Karpas-422 (cell line): ENCODE data around the gene DDX54. TPM values are rescaled to one million over a fixed set of nuclear protein-coding genes. Genes with fewer than 3 reads are reported as not detected.

ENCODE experiments used
- DNase-seq: peaks from one replicate; pipeline ENCODE4 v3.0.0-alpha.2; 2015
- H2AFZ ChIP-seq: fragments of 200-600 bp; sonication (generic); 2 replicates; pipeline ENCODE4 v1.6.1; 2014; ENCODE audit warnings: antibody characterized with exemption, low read length, mixed read lengths
- H3K27ac ChIP-seq: fragments of 200-600 bp; sonication (generic); 2 replicates; pipeline ENCODE4 v1.5.1; 2014; ENCODE audit warnings: mild to moderate bottlenecking, low read length, moderate library complexity
- H3K27me3 ChIP-seq: fragments of 200-600 bp; sonication (generic); 2 replicates; pipeline ENCODE4 v1.6.1; 2014; ENCODE audit warnings: low read length, mixed read lengths
- H3K36me3 ChIP-seq: fragments of 200-600 bp; sonication (generic); 2 replicates; pipeline ENCODE4 v1.6.1; 2014; ENCODE audit warnings: low read length, mixed read lengths; ENCODE audit not compliant: insufficient read depth
- H3K4me1 ChIP-seq: fragments of 200-600 bp; sonication (generic); 2 replicates; pipeline ENCODE4 v1.6.1; 2014; ENCODE audit warnings: mild to moderate bottlenecking, low read length, mixed read lengths
- H3K4me2 ChIP-seq: fragments of 200-600 bp; sonication (generic); 2 replicates; pipeline ENCODE4 v1.6.1; 2014; ENCODE audit warnings: low read length, low read depth, mild to moderate bottlenecking; ENCODE audit not compliant: poor library complexity, severe bottlenecking
- H3K4me3 ChIP-seq: fragments of 200-600 bp; sonication (generic); 2 replicates; pipeline ENCODE4 v1.5.1; 2014; ENCODE audit warnings: mild to moderate bottlenecking, antibody characterized with exemption, low read length, mixed read lengths
- H3K79me2 ChIP-seq: fragments of 200-600 bp; sonication (generic); 2 replicates; pipeline ENCODE4 v1.6.1; 2014; ENCODE audit warnings: mild to moderate bottlenecking, low read length, mixed read lengths
- H3K9ac ChIP-seq: fragments of 200-600 bp; sonication (generic); 2 replicates; pipeline ENCODE4 v1.6.0; 2014; ENCODE audit warnings: low read length
- H3K9me2 ChIP-seq: fragments of 200-600 bp; sonication (generic), shearing (Covaris generic); replicated peaks from 2 replicates; pipeline ENCODE4 v1.6.0; 2014; ENCODE audit warnings: mild to moderate bottlenecking, low read length, moderate library complexity; ENCODE audit not compliant: insufficient read depth
- H3K9me3 ChIP-seq: fragments of 300-700, 200-600 bp; sonication (generic); 2 replicates; pipeline ENCODE4 v1.6.1; 2014; ENCODE audit warnings: low read length, mixed read lengths
- H4K20me1 ChIP-seq: fragments of 200-600 bp; sonication (generic); 2 replicates; pipeline ENCODE4 v1.6.1; 2014; ENCODE audit warnings: mild to moderate bottlenecking, antibody characterized with exemption, low read length, low read depth; ENCODE audit not compliant: insufficient read depth
- total RNA-seq: library from RNA; depleted of rRNA; stranded (reverse); fragments of >200 nt; shearing (Covaris generic); gene quantifications from 2 replicates; pipeline ENCODE4 v1.2.3, GENCODE V29; 2014; ENCODE audit warnings: low replicate concordance

The DDX54 gene
- total RNA-seq, 1 experiment from 2014 or later: 28.2 TPM

- no peaks in the 10 kb centered on the region for H3K27me3 ChIP-seq
- no peak overlapping the region for H3K4me3 ChIP-seq
- no peaks in the 10 kb centered on the region for H3K79me2 ChIP-seq
- H2AFZ ChIP-seq: no peak overlapping the region
- H3K27ac ChIP-seq: no peak overlapping the region
- no peak for DNase-seq
- H3K9ac ChIP-seq: no peak overlapping the region
- peaks cover 32% of the 10 kb centered on the region for H3K4me1 ChIP-seq
- no peaks in the 10 kb centered on the region for H4K20me1 ChIP-seq
- no peak overlapping the region for H3K4me2 ChIP-seq
- H3K36me3 ChIP-seq: no peaks in the 10 kb centered on the region
- no peaks in the 10 kb centered on the region for H3K9me3 ChIP-seq
- no peaks in the 10 kb centered on the region for H3K9me2 ChIP-seq
Observed at GRCh38 chr12:113116875-113117274, 68.4 kb downstream of the DDX54 start.

- no peak overlapping the region for H2AFZ ChIP-seq
- no peaks in the 10 kb centered on the region for H3K36me3 ChIP-seq
- 0 out of 2 replicates have a peak, but pooled peaks cover 3% of the 10 kb centered on the region for H4K20me1 ChIP-seq
- no peak for DNase-seq
- H3K9me2 ChIP-seq: no peaks in the 10 kb centered on the region
- H3K79me2 ChIP-seq: no peaks in the 10 kb centered on the region
- no peak overlapping the region for H3K4me3 ChIP-seq
- no peaks in the 10 kb centered on the region for H3K9me3 ChIP-seq
- no peak overlapping the region for H3K4me2 ChIP-seq
- peaks cover 19% of the 10 kb centered on the region for H3K4me1 ChIP-seq
- no peak overlapping the region for H3K27ac ChIP-seq
- H3K9ac ChIP-seq: no peak overlapping the region
- H3K27me3 ChIP-seq: no peaks in the 10 kb centered on the region
Observed at GRCh38 chr12:113115455-113116126, 69.7 kb downstream of the DDX54 start.

GRCh38 chr12:113114447-113115178 is 70.7 kb downstream of the DDX54 start:
- Histone ChIP-seq H3K9ac (no peak overlapping the region), H4K20me1 (0 out of 2 replicates have a peak, but pooled peaks cover 3% of the 10 kb centered on the region), H3K4me2 (no peak overlapping the region), H3K4me1 (peaks cover 9% of the 10 kb centered on the region), H3K4me3 (no peak overlapping the region), H2AFZ (no peak overlapping the region), H3K27me3 (no peaks in the 10 kb centered on the region), H3K9me3 (no peaks in the 10 kb centered on the region), H3K9me2 (no peaks in the 10 kb centered on the region), H3K79me2 (no peaks in the 10 kb centered on the region), H3K27ac (no peak overlapping the region), H3K36me3 (no peaks in the 10 kb centered on the region)
- DNase-seq: no peak

- DNase-seq: no peak
- Histone ChIP-seq H3K9me3 (no peaks in the 10 kb centered on the region), H3K27me3 (no peaks in the 10 kb centered on the region), H3K27ac (no peak overlapping the region), H4K20me1 (0 out of 2 replicates have a peak, but pooled peaks cover 3% of the 10 kb centered on the region), H3K36me3 (no peaks in the 10 kb centered on the region), H3K9me2 (no peaks in the 10 kb centered on the region), H3K4me3 (no peak overlapping the region), H3K9ac (no peak overlapping the region), H2AFZ (no peak overlapping the region), H3K4me2 (no peak overlapping the region), H3K4me1 (peaks cover 9% of the 10 kb centered on the region), H3K79me2 (no peaks in the 10 kb centered on the region)
Observed at GRCh38 chr12:113113397-113113796, 71.9 kb downstream of the DDX54 start.

- Histone ChIP-seq H3K9me2 (no peaks in the 10 kb centered on the region), H3K27ac (no peak overlapping the region), H3K4me3 (no peak overlapping the region), H3K79me2 (no peaks in the 10 kb centered on the region), H3K36me3 (no peaks in the 10 kb centered on the region), H3K27me3 (no peaks in the 10 kb centered on the region), H3K9me3 (no peaks in the 10 kb centered on the region), H2AFZ (no peak overlapping the region), H4K20me1 (0 out of 2 replicates have a peak, but pooled peaks cover 3% of the 10 kb centered on the region), H3K9ac (no peak overlapping the region), H3K4me2 (no peak overlapping the region), H3K4me1 (peaks cover 3% of the 10 kb centered on the region)
- DNase-seq: no peak
Observed at GRCh38 chr12:113112043-113112899, 73.0 kb downstream of the DDX54 start.

- no peaks in the 10 kb centered on the region for H3K27me3 ChIP-seq
- no peaks in the 10 kb centered on the region for H3K9me3 ChIP-seq
- 0 out of 2 replicates have a peak, but pooled peaks cover 3% of the 10 kb centered on the region for H4K20me1 ChIP-seq
Observed at GRCh38 chr12:113111247-113111646, 74.0 kb downstream of the DDX54 start.

GRCh38 chr12:113109872-113110599 is 75.2 kb downstream of the DDX54 start:
- H3K4me2 ChIP-seq: no peak overlapping the region
- no peaks in the 10 kb centered on the region for H3K4me1 ChIP-seq
- H4K20me1 ChIP-seq: 0 out of 2 replicates have a peak, but pooled peaks cover 3% of the 10 kb centered on the region
- H3K9ac ChIP-seq: no peak overlapping the region
- no peak for DNase-seq
- H3K27ac ChIP-seq: no peak overlapping the region
- H3K27me3 ChIP-seq: no peaks in the 10 kb centered on the region
- H3K79me2 ChIP-seq: no peaks in the 10 kb centered on the region
- H3K9me2 ChIP-seq: no peaks in the 10 kb centered on the region
- H3K36me3 ChIP-seq: no peaks in the 10 kb centered on the region
- H3K4me3 ChIP-seq: no peak overlapping the region
- H2AFZ ChIP-seq: no peak overlapping the region
- H3K9me3 ChIP-seq: no peaks in the 10 kb centered on the region

More at GRCh38 chr12:113111247-113111646, 74.0 kb downstream of the DDX54 start:
- Histone ChIP-seq H3K9ac (no peak overlapping the region), H3K4me2 (no peak overlapping the region), H3K27ac (no peak overlapping the region), H3K79me2 (no peaks in the 10 kb centered on the region), H3K4me1 (no peaks in the 10 kb centered on the region), H2AFZ (no peak overlapping the region), H3K36me3 (no peaks in the 10 kb centered on the region), H3K9me2 (no peaks in the 10 kb centered on the region), H3K4me3 (no peak overlapping the region)
- no peak for DNase-seq
